KOPT-K1 (cell line): ENCODE results near the gene SERINC2.
"Not testable (repeated sequence)": the region's sequence is repeated elsewhere in the genome, so short reads cannot be mapped to it uniquely, and the experiment has no call there.

Experiments used
- H3K27ac ChIP-seq: fragments of 200-600 bp; sonication (generic); 2 replicates; pipeline ENCODE4 v1.5.1; 2016; ENCODE audit warnings: antibody characterized with exemption, mild to moderate bottlenecking, low read depth, low read length; ENCODE audit not compliant: poor library complexity, severe bottlenecking
- H3K36me3 ChIP-seq: fragments of 200-600 bp; sonication (generic); 2 replicates; pipeline ENCODE4 v1.5.1; 2017; ENCODE audit warnings: antibody characterized with exemption, mild to moderate bottlenecking, low read length, moderate library complexity; ENCODE audit not compliant: insufficient read depth
- H3K9me3 ChIP-seq: fragments of 200-600 bp; sonication (generic); 2 replicates; pipeline ENCODE4 v1.5.1; 2017; ENCODE audit warnings: antibody characterized with exemption, low read length, mild to moderate bottlenecking; ENCODE audit not compliant: insufficient read depth, poor library complexity, severe bottlenecking

SERINC2 gene

DNA sequence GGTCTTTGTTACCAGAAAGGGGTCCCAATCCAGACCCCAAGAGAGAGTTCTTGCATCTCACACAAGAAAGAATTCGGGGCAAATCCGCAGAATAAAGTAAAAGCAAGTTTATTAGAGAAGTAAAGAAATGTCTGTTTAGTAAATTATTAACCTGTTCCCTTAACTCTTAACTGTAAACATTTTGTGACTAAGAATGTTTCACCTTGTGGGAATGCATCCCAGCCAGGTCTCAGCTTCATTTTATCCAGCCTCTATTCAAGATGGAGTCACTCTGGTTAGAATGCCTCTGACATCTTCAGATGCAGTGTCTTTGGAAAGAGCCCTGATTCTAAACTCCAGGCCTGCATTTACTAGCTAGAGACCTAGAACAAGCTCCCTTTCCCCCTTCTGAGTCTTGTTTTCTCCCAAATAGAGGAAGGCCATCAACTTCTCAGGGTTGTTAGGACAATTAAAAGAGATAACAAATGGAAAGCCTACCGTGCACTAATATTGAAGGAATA lies 35.6 kb upstream of the SERINC2 start:
- Histone ChIP-seq H3K27ac (no peak overlapping the region), H3K9me3 (no peaks in the 10 kb centered on the region), H3K36me3 (no peaks in the 10 kb centered on the region)

DNA sequence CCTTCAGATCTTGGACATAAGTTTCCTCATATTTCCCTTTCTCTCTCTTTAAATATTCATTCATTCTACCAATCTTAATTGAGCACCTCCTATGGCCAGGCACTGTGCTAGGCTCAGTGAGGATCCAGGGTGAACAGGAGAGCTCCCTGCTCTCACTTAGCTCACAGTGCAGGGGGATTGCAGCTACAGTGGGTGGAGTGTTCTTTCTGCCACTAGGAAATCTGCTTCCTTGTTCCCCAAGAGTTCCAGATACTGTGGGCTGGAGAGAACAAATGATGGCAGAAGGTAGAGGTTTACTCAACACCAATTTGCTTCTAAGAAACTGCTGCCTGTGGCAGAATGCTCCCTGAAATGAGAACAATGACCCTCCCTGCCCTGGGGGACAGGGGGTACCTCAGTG lies 35.0 kb upstream of the SERINC2 start:
- Histone ChIP-seq H3K36me3 (no peaks in the 10 kb centered on the region), H3K9me3 (no peaks in the 10 kb centered on the region), H3K27ac (no peak overlapping the region)

DNA sequence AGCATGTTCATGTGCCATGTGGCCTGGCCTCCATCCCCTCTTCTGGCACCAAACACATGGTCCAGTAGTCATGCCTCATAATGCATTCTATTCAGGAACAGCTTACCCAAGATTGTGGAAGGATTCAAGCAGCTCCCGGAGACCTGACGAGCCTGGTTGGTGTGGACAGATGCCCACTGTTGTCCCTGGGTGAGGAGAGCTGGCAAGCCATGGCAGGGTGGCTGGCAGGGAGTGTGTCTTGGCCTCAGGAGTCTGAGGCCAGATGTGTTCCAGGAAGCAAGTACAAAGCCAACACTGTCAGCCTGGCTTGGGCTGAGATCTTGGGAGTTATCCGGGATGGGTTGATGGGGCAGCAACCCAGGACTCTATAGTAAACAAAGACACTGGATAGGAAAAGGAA lies 32.8 kb upstream of the SERINC2 start:
- no peaks in the 10 kb centered on the region for H3K9me3 ChIP-seq
- H3K27ac ChIP-seq = no peak overlapping the region
- H3K36me3 ChIP-seq = no peaks in the 10 kb centered on the region

DNA sequence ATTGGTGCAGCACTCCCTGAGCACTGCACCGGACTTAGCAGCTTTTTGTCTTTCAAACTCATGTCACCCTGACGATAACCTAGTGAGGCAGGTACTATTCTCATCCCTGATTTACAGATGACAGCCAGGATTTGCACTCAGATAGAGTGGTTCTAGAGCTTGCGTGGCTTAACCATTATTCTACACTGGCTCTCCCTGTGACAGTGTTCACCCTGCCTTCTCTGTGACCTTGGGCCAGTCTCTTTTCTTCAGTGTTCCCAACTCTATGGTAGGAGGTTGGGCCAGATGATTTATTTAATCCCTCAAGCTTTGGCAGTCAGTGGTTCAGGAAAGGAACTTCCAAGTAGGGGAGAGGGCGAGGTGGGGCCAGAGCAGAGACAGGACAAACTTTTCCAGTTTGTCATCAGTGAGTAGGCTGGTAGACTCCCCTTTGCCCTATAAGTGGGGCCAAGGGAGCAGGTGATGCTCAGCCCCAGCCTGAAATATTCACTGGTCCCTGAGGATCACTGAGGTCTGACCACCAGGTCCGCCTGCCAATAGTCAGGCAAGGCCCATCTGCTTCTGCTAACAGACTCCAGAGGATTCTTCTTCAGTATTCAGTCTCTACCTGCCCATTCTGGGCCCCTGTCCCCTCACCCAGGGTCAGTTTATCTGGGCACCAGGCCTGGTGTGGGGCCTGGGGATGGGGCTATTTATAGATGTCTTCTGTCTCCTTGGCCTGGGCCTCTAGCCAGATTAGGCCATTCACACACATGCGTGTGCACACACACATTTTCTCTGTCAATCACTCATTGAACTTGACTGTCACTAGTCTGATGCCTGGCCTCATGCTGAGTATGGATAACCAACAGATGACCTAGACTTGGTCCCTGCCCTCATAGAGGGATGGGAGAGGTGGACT lies 31.4 kb upstream of the SERINC2 start:
- Histone ChIP-seq H3K9me3 (no peaks in the 10 kb centered on the region), H3K36me3 (no peaks in the 10 kb centered on the region), H3K27ac (no peak overlapping the region)

DNA sequence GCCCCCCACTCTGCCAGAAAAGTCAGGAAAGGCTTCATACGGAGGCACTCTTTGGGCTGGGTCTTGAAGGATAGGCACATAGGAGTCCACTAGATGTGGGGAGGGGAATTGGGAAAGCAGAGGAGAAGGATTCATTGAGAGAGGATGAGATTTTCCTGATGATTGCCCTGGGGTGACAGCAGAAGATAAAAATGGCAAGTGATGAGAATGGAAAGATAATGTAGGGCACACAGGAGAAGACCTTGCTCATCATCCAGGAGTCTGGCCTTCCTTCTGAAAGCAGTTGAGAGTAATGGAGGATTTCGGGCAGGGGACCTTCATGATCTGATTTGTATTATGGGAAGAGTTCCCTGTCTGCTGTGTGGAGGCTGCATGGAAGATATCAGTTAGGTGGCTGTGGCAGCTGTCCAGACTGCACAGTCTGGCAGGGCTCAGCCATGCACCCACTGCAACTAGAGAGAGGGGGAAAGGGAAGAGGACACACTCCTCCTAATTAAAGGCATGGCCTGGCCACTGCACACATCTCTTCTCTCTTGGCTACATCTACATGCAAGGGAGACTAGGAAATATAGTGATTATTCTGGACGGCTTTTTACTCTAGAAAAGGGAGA lies 30.5 kb upstream of the SERINC2 start:
- no peak overlapping the region for H3K27ac ChIP-seq
- H3K36me3 ChIP-seq = no peaks in the 10 kb centered on the region
- H3K9me3 ChIP-seq = no peaks in the 10 kb centered on the region

DNA sequence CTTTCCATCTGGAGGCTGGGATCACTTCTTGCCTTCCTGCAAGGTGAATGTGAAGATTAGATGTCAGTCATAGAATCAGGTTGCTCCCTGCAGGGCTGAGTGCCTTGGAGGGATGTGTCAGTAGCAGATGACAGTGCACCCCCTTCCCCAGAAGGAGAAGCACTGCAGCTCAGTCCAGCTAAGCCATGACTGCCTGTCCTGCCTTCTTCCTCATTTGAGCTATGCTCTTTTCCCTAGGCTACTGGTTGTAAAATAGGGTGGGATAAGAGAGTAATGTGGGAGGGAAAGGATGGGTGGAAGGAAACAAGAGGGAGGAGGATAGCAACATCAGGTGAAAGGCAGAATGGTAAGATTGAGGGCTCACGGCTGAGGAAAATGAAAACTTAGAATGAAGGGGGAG lies 29.0 kb upstream of the SERINC2 start:
- H3K27ac ChIP-seq = no peak overlapping the region
- H3K36me3 ChIP-seq = no peaks in the 10 kb centered on the region

DNA sequence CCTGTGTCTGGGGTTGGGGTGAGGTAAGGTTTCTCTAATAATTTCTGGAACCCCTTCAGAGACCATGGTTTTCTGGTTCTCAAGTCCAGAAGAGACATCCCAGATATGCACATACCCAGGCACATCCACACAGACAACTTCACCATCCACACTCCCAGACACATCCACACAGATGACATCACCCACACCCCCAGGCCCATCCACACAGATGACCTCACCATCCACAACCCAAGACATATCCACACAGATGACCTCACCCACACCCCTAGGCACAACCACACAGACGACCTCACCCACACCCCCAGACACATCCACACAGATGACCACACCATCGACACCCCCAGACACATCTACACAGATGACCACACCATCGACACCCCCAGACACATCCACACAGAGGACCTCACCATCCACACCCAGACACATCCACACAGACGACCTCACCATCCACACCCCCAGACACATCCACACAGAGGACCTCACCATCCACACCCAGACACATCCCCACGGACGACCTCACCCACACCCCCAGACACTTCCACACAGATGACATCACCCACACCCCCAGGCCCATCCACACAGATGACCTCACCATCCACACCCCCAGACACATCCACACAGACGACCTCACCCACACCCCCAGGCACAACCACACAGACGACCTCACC lies 26.3 kb upstream of the SERINC2 start:
- not testable (repeated sequence) for H3K36me3 ChIP-seq, H3K27ac ChIP-seq, H3K9me3 ChIP-seq

More for the DNA sequence above, 29.0 kb upstream of the SERINC2 start:
- no peaks in the 10 kb centered on the region for H3K9me3 ChIP-seq

DNA sequence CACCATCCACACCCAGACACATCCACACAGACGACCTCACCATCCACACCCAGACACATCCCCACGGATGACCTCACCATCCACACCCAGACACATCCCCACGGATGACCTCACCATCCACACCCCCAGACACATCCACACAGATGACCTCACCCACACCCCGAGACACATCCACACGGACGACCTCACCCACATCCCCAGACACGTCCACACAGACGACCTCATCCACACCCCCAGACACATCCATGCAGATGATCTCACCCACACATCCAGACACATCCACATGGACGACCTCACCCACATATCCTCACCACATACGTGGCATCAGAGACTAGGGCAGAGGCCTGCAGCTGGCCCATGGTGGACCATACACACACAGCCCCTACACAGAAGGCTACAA lies 25.4 kb upstream of the SERINC2 start:
- Histone ChIP-seq H3K36me3 (no peaks in the 10 kb centered on the region), H3K27ac (no peak overlapping the region), H3K9me3 (no peaks in the 10 kb centered on the region)

DNA sequence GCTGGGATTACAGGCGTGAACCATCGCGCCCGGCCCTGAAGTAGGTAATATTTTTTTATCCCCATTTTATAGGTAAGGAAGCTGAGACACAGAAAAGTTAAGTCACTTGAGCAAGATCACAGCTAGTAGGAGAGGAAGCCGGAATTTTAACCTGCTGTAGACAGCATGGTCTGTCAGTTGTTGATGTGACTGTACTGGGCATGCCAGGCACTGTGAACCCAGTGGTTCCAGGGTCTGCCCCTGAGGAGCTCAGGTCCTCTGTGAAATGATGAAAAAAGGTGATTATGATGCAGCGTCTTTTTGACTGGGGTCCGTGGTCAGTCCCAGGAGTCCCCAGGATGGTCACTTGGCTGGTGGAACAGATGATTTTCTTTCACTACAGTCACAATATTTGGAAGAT lies 23.4 kb upstream of the SERINC2 start:
- Histone ChIP-seq H3K36me3 (no peaks in the 10 kb centered on the region), H3K27ac (no peak overlapping the region), H3K9me3 (no peaks in the 10 kb centered on the region)

DNA sequence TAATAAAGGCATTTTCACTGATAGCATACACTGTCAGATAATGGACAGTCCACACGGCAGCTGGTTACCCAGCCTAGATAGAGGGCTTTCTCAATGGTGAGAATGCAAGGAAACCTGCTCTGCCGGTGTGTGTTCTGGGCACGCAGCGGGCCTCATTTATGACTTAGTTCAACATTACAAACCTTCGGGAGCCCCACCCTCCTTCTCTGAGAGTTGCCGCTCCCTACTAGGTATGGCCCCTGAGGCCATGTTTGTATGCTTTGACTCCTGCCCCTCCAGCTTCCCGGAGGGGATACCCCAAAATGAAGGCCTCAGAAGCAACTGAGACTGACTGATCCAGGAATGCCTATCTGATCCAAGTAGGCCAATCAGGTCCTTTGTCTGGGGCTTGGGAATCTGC lies 22.9 kb upstream of the SERINC2 start:
- no peak overlapping the region for H3K27ac ChIP-seq
- H3K36me3 ChIP-seq = no peaks in the 10 kb centered on the region
- H3K9me3 ChIP-seq = no peaks in the 10 kb centered on the region

DNA sequence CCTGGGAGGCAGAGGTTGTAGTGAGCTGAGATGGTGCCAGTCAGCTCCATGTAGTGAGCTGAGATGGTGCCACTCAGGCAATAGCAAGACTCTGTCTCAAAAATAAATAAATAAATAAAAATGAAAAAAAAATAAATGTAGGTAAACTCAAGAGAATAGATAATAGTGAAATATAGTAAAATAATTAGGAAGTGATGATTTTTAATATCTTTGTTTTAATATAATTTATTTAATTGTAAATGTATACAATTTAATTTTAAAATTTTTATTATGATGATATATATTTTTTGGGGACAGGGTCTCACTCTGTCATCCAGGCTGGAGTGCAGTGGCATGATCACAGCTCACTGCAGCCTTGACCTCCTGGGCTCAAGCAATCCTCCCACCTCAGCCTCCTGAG lies 19.6 kb upstream of the SERINC2 start:
- no peak overlapping the region for H3K27ac ChIP-seq
- H3K9me3 ChIP-seq = no peaks in the 10 kb centered on the region
- no peaks in the 10 kb centered on the region for H3K36me3 ChIP-seq

DNA sequence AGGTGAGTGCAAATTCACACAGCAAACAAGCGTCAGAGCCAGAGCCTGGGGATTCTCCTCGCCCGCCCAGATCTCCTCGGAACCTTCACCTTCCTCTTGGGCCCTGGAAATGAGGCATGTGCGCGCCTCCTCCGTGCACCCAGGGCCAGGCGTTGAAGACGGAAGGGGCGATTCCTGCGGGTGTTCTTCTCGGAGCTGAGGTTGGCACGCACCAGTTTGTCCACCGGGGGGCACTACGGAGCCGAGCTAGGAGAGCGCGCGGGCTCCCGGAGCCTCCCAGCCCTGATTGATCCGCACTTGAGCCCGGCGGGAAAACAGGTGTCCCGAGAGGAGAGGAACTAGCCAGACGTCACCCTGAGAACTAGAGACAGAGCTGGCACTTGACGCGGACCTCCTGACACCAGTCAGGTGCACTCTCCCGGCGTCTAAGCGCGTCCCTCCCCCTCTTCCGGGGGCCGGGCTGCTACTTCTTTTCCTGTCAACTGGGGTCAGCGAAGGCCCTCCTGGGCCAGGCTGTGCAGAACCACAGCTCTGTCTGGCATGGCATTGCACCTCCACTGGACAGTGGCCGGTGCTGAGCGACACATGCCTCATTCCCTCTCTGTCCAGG lies 18.3 kb upstream of the SERINC2 start:
- Histone ChIP-seq H3K27ac (peak overlapping the region; percentile 41), H3K9me3 (no peaks in the 10 kb centered on the region)

DNA sequence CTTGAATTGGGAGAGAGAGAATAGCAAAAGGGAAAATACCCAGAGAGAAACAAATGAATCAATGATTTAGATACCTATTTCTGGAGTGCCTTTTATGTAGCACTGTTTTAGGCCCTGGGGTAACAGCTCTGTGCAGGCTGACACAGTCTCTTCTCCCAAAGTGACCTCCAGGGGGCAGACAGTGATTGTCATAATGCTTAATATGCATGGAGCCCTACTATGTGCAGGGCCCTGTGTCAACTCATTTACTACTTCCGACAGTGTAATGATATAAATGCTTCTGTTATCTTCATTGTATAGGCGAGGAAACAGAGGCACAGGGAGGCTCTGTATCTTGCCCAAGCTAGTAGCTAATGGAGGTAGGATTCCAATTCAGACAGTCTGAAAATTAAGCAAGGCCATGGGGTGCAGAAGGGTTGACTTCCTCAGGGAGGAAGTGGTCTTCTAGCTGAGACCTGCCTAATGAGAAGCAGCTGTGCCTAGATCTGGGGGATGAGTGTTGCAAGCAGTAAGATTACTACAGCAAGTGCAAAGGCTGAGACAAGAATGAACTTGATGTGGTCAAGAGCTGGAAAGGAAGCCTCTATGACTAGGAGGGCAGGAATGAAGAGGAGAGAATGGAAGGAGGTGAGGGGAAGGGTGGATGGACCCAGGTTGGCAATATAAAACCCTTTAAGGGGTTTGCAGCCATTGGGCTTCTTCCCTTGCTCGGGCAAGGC lies 16.2 kb upstream of the SERINC2 start:
- H3K27ac ChIP-seq = no peak overlapping the region

More for the DNA sequence above, 18.3 kb upstream of the SERINC2 start:
- H3K36me3 ChIP-seq = no peaks in the 10 kb centered on the region

DNA sequence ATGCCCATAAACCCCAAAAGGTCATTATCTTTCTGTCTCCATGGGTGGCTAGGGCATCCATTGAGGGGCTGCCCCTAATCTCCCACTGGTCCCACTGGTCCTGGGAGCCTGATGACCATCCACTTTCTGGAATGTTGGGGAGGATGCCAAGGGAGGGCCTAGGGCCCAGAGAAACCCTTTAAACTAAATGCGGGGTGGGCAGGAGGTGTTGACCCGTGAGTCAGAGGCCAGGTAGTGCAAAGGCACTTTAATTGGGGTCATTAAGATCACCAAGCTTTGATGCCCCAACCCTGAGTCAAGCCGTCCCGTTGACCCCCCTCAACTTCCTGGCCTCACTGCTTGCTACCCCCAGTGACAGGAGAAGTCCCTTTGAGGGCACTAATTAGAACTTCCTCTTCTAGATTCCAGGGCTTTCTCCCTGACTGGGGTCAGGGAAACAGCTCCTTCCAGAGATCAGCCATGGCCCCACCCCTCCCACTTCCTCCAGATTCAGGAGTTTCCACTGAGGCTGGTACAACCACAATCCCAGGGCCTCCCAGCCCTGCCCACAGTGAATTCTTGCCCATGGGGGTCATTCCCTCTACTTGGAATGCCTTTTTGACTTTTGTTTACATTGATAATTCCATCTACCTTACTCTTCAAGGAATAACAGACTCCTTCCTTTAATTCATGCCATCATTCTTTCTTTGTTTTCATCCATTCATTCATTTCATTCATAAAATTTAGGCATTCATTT lies 15.5 kb upstream of the SERINC2 start:
- no peaks in the 10 kb centered on the region for H3K36me3 ChIP-seq
- H3K27ac ChIP-seq = no peak overlapping the region
- no peaks in the 10 kb centered on the region for H3K9me3 ChIP-seq

More for the DNA sequence above, 16.2 kb upstream of the SERINC2 start:
- no peaks in the 10 kb centered on the region for H3K36me3 ChIP-seq
- no peaks in the 10 kb centered on the region for H3K9me3 ChIP-seq
